T-cell (primary cell): ENCODE measurements around the gene HS3ST6. TPM values are rescaled to one million over a fixed set of nuclear protein-coding genes. Genes with fewer than 3 reads are reported as not detected.

Experiments used
- ATAC-seq, 4 experiments: fragments of 200-7000 bp in 3 of 4; fragments of 150-1000 bp in 1 of 4; cut with Tn5 transposase; replicated peaks in 1 of 4; 1 replicate in 3 of 4; 2 replicates in 1 of 4; pipeline ENCODE4 v1.10.0; 2021; ENCODE audit warnings: moderate library complexity in 3 of 4, mild to moderate bottlenecking in 2 of 4, moderate number of reproducible peaks in 1 of 4
- CTCF ChIA-PET, 2 donors: fragments of 300-600 bp; sonication (Branson Sonifier 250); formaldehyde crosslinking; loops; one replicate each; lab custom pipeline; 2022; ENCODE audit warnings: antibody characterized with exemption in 2 of 2; lab: Charles Lee
- POLR2A ChIA-PET, 2 donors: fragments of 300-600 bp; sonication (Branson Sonifier 250); formaldehyde crosslinking; loops; one replicate each; lab custom pipeline; 2022; ENCODE audit warnings: antibody characterized with exemption in 2 of 2; lab: Charles Lee
- DNase-seq, 35 experiments: peaks; one replicate each; pipeline versions ENCODE4 v3.0.0 to v3.0.0-alpha.2; 2013 to 2023
- H3K27ac ChIP-seq: one replicate; pipeline ENCODE4 v1.5.1; 2013; ENCODE audit warnings: low read length
- H3K27me3 ChIP-seq, 2 experiments: replicated peaks in 1 of 2; 1 replicate in 1 of 2; 2 replicates in 1 of 2; pipeline versions ENCODE4 v1.6.1 to v1.7.0; 2013; ENCODE audit warnings: low read length in 1 of 2, mixed read lengths in 1 of 2; ENCODE audit not compliant: control insufficient read depth in 2 of 2, insufficient read depth in 2 of 2; ENCODE audit errors: extremely low read depth in 1 of 2
- H3K36me3 ChIP-seq, 2 donors: 1 replicate in 1 of 2; 2 replicates in 1 of 2; pipeline versions ENCODE4 v1.6.1 to v1.7.0; 2013; ENCODE audit warnings: low read length in 1 of 2; ENCODE audit not compliant: control insufficient read depth in 2 of 2, insufficient read depth in 1 of 2; ENCODE audit errors: extremely low read depth in 1 of 2
- H3K4me1 ChIP-seq, 2 experiments: 1 replicate in 1 of 2; 2 replicates in 1 of 2; pipeline versions ENCODE4 v1.6.1 to v1.7.0; 2013; ENCODE audit warnings: low read length in 2 of 2, mixed read lengths in 1 of 2; ENCODE audit not compliant: insufficient read depth in 2 of 2, control insufficient read depth in 1 of 2; ENCODE audit errors: extremely low read depth in 1 of 2
- H3K4me3 ChIP-seq, 2 donors: 1 replicate in 1 of 2; 2 replicates in 1 of 2; pipeline versions ENCODE4 v1.5.1 to v1.7.0; 2013; ENCODE audit warnings: mild to moderate bottlenecking in 2 of 2, low read length in 1 of 2, moderate library complexity in 1 of 2; ENCODE audit not compliant: control insufficient read depth in 1 of 2; ENCODE audit errors: extremely low read depth in 1 of 2
- H3K9me3 ChIP-seq: 2 replicates; pipeline ENCODE4 v1.7.0; 2013
- H3K27ac Mint-ChIP-seq, 2 donors: one replicate each; pipeline ENCODE4 v1.8.0; 2020 to 2021; ENCODE audit warnings: mild to moderate bottlenecking in 2 of 2, mixed read lengths in 2 of 2
- H3K27me3 Mint-ChIP-seq, 2 donors: one replicate each; pipeline ENCODE4 v1.8.0; 2021 to 2022; ENCODE audit warnings: mixed read lengths in 2 of 2
- H3K36me3 Mint-ChIP-seq: one replicate; pipeline ENCODE4 v1.8.0; 2021; ENCODE audit warnings: mixed read lengths
- H3K4me1 Mint-ChIP-seq, 3 donors: one replicate each; pipeline ENCODE4 v1.8.0; 2020 to 2022; ENCODE audit warnings: mixed read lengths in 3 of 3, mild to moderate bottlenecking in 1 of 3
- H3K4me3 Mint-ChIP-seq, 3 donors: one replicate each; pipeline ENCODE4 v1.8.0; 2020 to 2022; ENCODE audit warnings: mild to moderate bottlenecking in 3 of 3, mixed read lengths in 3 of 3, moderate library complexity in 3 of 3
- H3K9me3 Mint-ChIP-seq, 3 donors: one replicate each; pipeline ENCODE4 v1.8.0; 2020 to 2022; ENCODE audit warnings: mixed read lengths in 3 of 3
- WGBS: methylation state at CpG from one replicate; pipeline ENCODE4 v1.1.5; 2013; ENCODE audit warnings: missing lambda C conversion rate; ENCODE audit not compliant: insufficient coverage; 5-methylcytosine and 5-hydroxymethylcytosine counted together
- total RNA-seq, 35 experiments: library from RNA in 6 of 35; stranded (reverse) in 6 of 35; fragments of 120-200 nt in 1 of 35; gene quantifications; one replicate each; pipeline versions ENCODE4 v1.2.1 to v1.2.4 and lab custom pipeline; 2013 to 2026

HS3ST6 gene
- total RNA-seq, 5 donors from 2014 or later (not counting 1 experiment from before 2014, with no cell fraction given) = not detected

DNA sequence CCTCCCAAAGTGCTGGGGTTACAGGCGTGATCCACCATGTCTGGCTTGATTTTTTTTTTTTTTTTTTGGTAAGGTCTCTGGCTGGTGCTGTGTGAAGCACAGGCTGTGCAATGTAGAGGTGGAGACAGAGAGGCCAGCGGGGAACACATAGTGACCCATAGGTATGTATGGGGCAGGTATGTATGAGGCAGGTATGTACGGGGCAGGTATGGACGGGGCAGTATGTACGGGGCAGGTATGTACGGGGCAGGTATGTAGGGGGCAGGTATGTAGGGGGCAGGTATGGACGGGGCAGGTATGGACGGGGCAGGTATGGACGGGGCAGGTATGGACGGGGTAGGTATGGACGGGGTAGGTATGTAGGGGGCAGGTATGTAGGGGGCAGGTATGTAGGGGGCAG is 31.3 kb upstream of the HS3ST6 start:
- ChIA-PET CTCF (no interaction called here), POLR2A (no interaction called here)
- H3K36me3 Mint-ChIP-seq = no peaks in the 10 kb centered on the region
- no peak overlapping the region for H3K4me3 Mint-ChIP-seq
- peaks cover 0 to 22% of the 10 kb centered on the region in 2 experiments for H3K27me3 ChIP-seq
- ATAC-seq (no peak), DNase-seq (no peak)
- H3K9me3 Mint-ChIP-seq = no peaks in the 10 kb centered on the region
- no peak overlapping the region for H3K27ac ChIP-seq
- H3K4me1 ChIP-seq = no peaks in the 10 kb centered on the region
- H3K27me3 Mint-ChIP-seq = no peaks in the 10 kb centered on the region
- no peak overlapping the region for H3K27ac Mint-ChIP-seq
- H3K4me3 ChIP-seq = no peak overlapping the region
- H3K9me3 ChIP-seq = no peaks in the 10 kb centered on the region
- WGBS = 89% methylated on average over 2 of the region's 11 CpGs
- no peaks in the 10 kb centered on the region for H3K36me3 ChIP-seq
- H3K4me1 Mint-ChIP-seq = peaks cover 0 to 1% (median 0%) of the 10 kb centered on the region in 3 donors

- no peak overlapping the region for H3K4me3 Mint-ChIP-seq
- Histone ChIP-seq H3K9me3 (no peaks in the 10 kb centered on the region), H3K36me3 (no peaks in the 10 kb centered on the region), H3K4me3 (no peak overlapping the region), H3K27me3 (peaks cover 0 to 8% of the 10 kb centered on the region in 2 experiments), H3K27ac (no peak overlapping the region), H3K4me1 (peaks cover 2 to 12% of the 10 kb centered on the region in 2 experiments)
- CTCF ChIA-PET = no interaction called here
- no peak for DNase-seq
- H3K27me3 Mint-ChIP-seq = no peaks in the 10 kb centered on the region
- POLR2A ChIA-PET = no interaction called here
- H3K9me3 Mint-ChIP-seq = no peaks in the 10 kb centered on the region
- H3K4me1 Mint-ChIP-seq = peaks cover 4 to 13% (median 6%) of the 10 kb centered on the region in 3 donors
- no peak for ATAC-seq
- 88% methylated on average over 9 of the region's 9 CpGs for WGBS
- no peaks in the 10 kb centered on the region for H3K36me3 Mint-ChIP-seq
- no peak overlapping the region for H3K27ac Mint-ChIP-seq
Measured at GRCh38 chr16:1947369-1947670, 29.1 kb upstream of the HS3ST6 start.

DNA sequence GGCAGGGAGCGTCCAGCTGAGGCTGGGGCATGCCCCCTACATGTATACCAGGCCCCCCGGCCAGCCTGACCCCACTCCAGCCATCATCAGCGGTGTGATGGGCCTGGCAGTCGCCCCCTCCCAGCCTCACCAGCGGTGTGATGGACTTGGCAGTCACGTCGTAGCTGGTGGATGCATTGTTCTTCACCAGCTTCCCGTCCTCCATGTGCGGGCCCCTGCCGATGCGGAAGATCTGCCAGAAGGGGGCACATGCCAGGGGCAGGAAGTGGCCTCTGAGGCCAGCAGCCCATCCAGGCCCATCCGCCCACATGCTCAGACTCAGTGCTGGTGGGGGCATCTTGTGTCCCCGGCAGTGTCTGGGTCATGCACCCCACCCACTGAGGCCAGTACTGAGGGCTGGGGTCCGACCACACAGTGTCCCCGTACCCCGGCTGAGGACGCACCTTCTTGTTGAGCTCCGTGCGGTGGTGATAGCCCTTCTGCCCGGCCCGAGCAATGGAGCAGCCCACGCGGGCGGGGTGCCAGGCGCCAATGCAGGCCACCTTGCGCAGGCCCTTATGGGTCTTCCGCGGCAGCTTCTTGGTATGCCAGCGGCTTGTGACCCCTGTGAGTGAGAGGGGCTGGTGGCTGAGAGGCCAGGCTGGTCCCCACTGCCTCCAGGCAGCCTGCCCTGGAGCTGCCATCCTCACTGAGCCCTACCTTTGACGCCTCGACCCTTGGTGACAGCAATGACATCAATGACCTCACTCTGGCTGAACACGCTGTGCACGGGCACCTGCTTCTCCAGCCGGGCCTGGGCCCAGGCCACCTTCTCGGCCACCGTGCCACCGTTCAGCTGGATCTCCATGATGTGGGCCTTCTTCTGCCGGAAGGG is 28.5 kb upstream of the HS3ST6 start:
- no peak overlapping the region for H3K27ac ChIP-seq
- no peak overlapping the region for H3K4me3 ChIP-seq
- no peaks in the 10 kb centered on the region for H3K36me3 ChIP-seq
- 88% methylated on average over 37 of the region's 38 CpGs for WGBS
- Mint-ChIP-seq H3K27me3 (no peaks in the 10 kb centered on the region), H3K4me3 (no peak overlapping the region), H3K4me1 (peaks cover 6 to 19% (median 10%) of the 10 kb centered on the region in 3 donors), H3K27ac (no peak overlapping the region), H3K36me3 (no peaks in the 10 kb centered on the region), H3K9me3 (no peaks in the 10 kb centered on the region)
- H3K27me3 ChIP-seq = peaks cover 0 to 8% of the 10 kb centered on the region in 2 experiments
- ChIA-PET CTCF (no interaction called here), POLR2A (no interaction called here)
- no peaks in the 10 kb centered on the region for H3K9me3 ChIP-seq
- no peak for DNase-seq
- no peak for ATAC-seq
- peaks cover 2 to 18% of the 10 kb centered on the region in 2 experiments for H3K4me1 ChIP-seq

DNA sequence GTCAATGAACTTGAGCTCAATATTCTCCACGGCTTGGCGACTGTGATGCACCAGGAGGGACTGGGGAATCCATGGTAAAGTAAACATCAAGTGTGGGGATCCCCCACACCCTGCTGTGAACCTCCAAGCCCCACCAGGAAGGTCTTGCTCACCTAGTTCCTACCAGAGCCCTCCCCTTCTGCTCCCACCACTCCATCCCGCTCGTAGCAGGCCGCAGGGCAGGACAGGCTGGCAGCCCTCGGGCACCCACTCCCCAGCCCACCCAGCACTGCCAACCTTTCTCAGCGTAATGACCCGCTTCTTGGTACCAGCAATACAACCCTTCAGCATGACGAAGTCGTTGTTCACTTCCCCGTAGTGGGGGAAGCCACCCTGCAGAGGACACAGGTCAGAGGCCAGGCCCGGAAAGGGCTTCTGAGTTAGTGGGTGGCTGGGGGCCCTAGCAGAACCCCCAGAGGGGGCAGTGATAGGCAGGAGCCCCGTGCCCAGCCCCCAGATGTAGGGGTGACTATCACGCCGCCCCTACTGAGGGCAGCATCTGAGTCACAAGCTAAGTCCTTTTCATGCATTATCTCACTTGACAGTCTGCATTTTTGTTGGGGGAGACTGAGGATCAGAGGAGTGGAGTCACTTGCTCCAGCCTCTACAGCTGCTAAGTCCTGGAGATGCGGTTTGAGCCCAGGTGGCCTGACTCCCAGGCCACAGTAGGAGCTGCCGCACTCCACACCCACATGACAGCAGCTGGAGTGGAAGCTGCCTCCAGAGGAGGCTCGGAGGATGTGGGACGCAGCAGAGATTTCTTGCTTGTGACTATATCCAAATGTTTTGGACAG is 27.6 kb upstream of the HS3ST6 start:
- DNase-seq = no peak
- no peak overlapping the region for H3K4me3 ChIP-seq
- H3K9me3 ChIP-seq = no peaks in the 10 kb centered on the region
- Mint-ChIP-seq H3K27ac (no peak overlapping the region), H3K9me3 (no peaks in the 10 kb centered on the region), H3K36me3 (no peaks in the 10 kb centered on the region), H3K4me3 (no peak overlapping the region), H3K4me1 (peaks cover 6 to 23% (median 14%) of the 10 kb centered on the region in 3 donors), H3K27me3 (no peaks in the 10 kb centered on the region)
- H3K27ac ChIP-seq = no peak overlapping the region
- no peak for ATAC-seq
- ChIA-PET POLR2A (no interaction called here), CTCF (no interaction called here)
- peaks cover 2 to 22% of the 10 kb centered on the region in 2 experiments for H3K4me1 ChIP-seq
- H3K36me3 ChIP-seq = peaks cover 0 to under 1% of the 10 kb centered on the region in 2 donors
- H3K27me3 ChIP-seq = peaks cover 0 to 5% of the 10 kb centered on the region in 2 experiments
- 91% methylated on average over 13 of the region's 19 CpGs for WGBS

- no peaks in the 10 kb centered on the region for H3K9me3 Mint-ChIP-seq
- peaks cover 6 to 23% (median 14%) of the 10 kb centered on the region in 3 donors for H3K4me1 Mint-ChIP-seq
- H3K27ac Mint-ChIP-seq = no peak overlapping the region
- ATAC-seq = no peak
- H3K27ac ChIP-seq = no peak overlapping the region
- no peak for DNase-seq
- H3K27me3 ChIP-seq = no peaks in the 10 kb centered on the region
- no peaks in the 10 kb centered on the region for H3K36me3 Mint-ChIP-seq
- H3K9me3 ChIP-seq = no peaks in the 10 kb centered on the region
- H3K27me3 Mint-ChIP-seq = no peaks in the 10 kb centered on the region
- H3K4me3 ChIP-seq = no peak overlapping the region
- POLR2A ChIA-PET = interaction anchor here in 1 of 2 donors (0.7 kb wide), 1 partner anchor 20 kb away, joined by 11 read pairs; no protein-coding TSS in a partner anchor
- peaks cover 3 to 4% of the 10 kb centered on the region in 2 donors for H3K36me3 ChIP-seq
- 85% methylated on average over 5 of the region's 21 CpGs for WGBS
- H3K4me3 Mint-ChIP-seq = peak overlapping the region; percentile 46 to 89 (median 63)
- CTCF ChIA-PET = no interaction called here
- H3K4me1 ChIP-seq = peaks cover 2 to 22% of the 10 kb centered on the region in 2 experiments
Measured at GRCh38 chr16:1944612-1945199, 26.5 kb upstream of the HS3ST6 start.
